A549 (cell line): ENCODE results near the gene SORCS2. TPM values are rescaled to one million over a fixed set of nuclear protein-coding genes. Genes with fewer than 3 reads are reported as not detected.

Experiments used
- ATAC-seq, 2 experiments: fragments of 200-7000 bp in 1 of 2; fragments of >200 bp in 1 of 2; cut with Nextera tagmentation in 1 of 2; cut with Tn5 transposase in 1 of 2; 3 replicates each; pipeline versions ENCODE4 v1.8.0 to v1.9.1; 2018 to 2020; ENCODE audit warnings: mild to moderate bottlenecking in 1 of 2, moderate library complexity in 1 of 2
- CTCF ChIA-PET: fragments of 300-600 bp; sonication (Branson Sonifier 250); formaldehyde crosslinking; extraction: SDS; loops from one replicate; lab custom pipeline; 2021; ENCODE audit warnings: antibody characterized with exemption, inconsistent platforms; lab: Yijun Ruan, JAX
- POLR2A ChIA-PET: fragments of 350-600 bp; formaldehyde crosslinking; extraction: SDS; loops from one replicate; lab custom pipeline; 2021; ENCODE audit warnings: antibody characterized with exemption, inconsistent platforms; lab: Yijun Ruan, JAX
- DNase-seq, 2 experiments: peaks; one replicate each; pipeline versions ENCODE4 v3.0.0 to v3.0.0-alpha.2; 2011 to 2016; ENCODE audit warnings: low read depth in 1 of 2, low spot score in 1 of 2
- FAIRE-seq: peaks from 2 replicates; lab custom pipeline; 2011; peaks lifted over from hg19 to GRCh38; lab: Jason Lieb, UNC
- H3K27ac ChIP-seq, 2 experiments: fragments of >200 bp; sonication (Bioruptor Twin); formaldehyde crosslinking; 3 replicates each; pipeline ENCODE4 v1.5.1; 2016 to 2017
- H3K4me1 ChIP-seq: fragments of >200 bp; sonication (Bioruptor Twin); formaldehyde crosslinking; 3 replicates; pipeline ENCODE4 v1.6.1; 2016
- H3K4me2 ChIP-seq: fragments of >200 bp; sonication (Bioruptor Twin); formaldehyde crosslinking; 3 replicates; pipeline ENCODE4 v1.6.1; 2016
- H3K4me3 ChIP-seq: fragments of >200 bp; sonication (Bioruptor Twin); formaldehyde crosslinking; 3 replicates; pipeline ENCODE4 v1.5.1; 2016
- H3K9me3 ChIP-seq: fragments of >200 bp; sonication (Bioruptor Twin); formaldehyde crosslinking; 3 replicates; pipeline ENCODE4 v1.6.1; 2016
- ATOH8 ChIP-seq: fragments of 250-450 bp; sonication (Bioruptor Pico); IDR thresholded peaks from 2 replicates; pipeline ENCODE4 v1.5.0; 2020; ENCODE audit warnings: low read depth, mild to moderate bottlenecking, moderate library complexity
- CEBPB ChIP-seq, 2 experiments: fragments of >200 bp in 1 of 2; sonication (Bioruptor Twin) in 1 of 2; formaldehyde crosslinking in 1 of 2; IDR thresholded peaks; 2 replicates each; pipeline ENCODE4 v1.6.1; 2012 to 2016
- CHD2 ChIP-seq: fragments of 150-350 bp; IDR thresholded peaks from 2 replicates; pipeline ENCODE4 v1.6.1; 2014; ENCODE audit warnings: low read length; ENCODE audit not compliant: partially characterized antibody
- ELK1 ChIP-seq: fragments of 150-350 bp; IDR thresholded peaks from 2 replicates; pipeline ENCODE4 v1.6.1; 2014; ENCODE audit warnings: low read depth, mild to moderate bottlenecking, low read length
- HDAC2 ChIP-seq: fragments of 200-600 bp; sonication (generic); IDR thresholded peaks from 2 replicates; pipeline ENCODE4 v1.6.1; 2016
- HEYL ChIP-seq: fragments of 250-450 bp; sonication (Bioruptor Pico); IDR thresholded peaks from 2 replicates; pipeline ENCODE4 v1.8.0; 2021; ENCODE audit warnings: mild to moderate bottlenecking, moderate library complexity
- HOXB5 ChIP-seq: fragments of 250-450 bp; sonication (Bioruptor Pico); IDR thresholded peaks from 2 replicates; pipeline ENCODE4 v1.5.0; 2020; ENCODE audit warnings: mild to moderate bottlenecking, moderate library complexity
- JUN ChIP-seq, 2 experiments: fragments of >200 bp; sonication (Bioruptor Twin); formaldehyde crosslinking; IDR thresholded peaks; 2 replicates in 1 of 2; 3 replicates in 1 of 2; pipeline ENCODE4 v1.6.1; 2016 to 2017
- KDM1A ChIP-seq: fragments of 200-600 bp; sonication (generic); IDR thresholded peaks from 2 replicates; pipeline ENCODE4 v1.6.1; 2016; ENCODE audit warnings: low read depth, mild to moderate bottlenecking
- KDM5A ChIP-seq: fragments of 200-600 bp; sonication (generic); IDR thresholded peaks from 2 replicates; pipeline ENCODE4 v1.6.1; 2016; ENCODE audit warnings: antibody characterized with exemption, mild to moderate bottlenecking
- NFE2L2 ChIP-seq: fragments of 150-350 bp; conservative IDR thresholded peaks from 2 replicates; pipeline ENCODE4 v1.6.1; 2014; ENCODE audit warnings: low read length
- NR3C1 ChIP-seq: fragments of >200 bp; sonication (Bioruptor Twin); formaldehyde crosslinking; IDR thresholded peaks from 3 replicates; pipeline ENCODE4 v1.6.1; 2017
- POLR2AphosphoS2 ChIP-seq: conservative IDR thresholded peaks from 2 replicates; pipeline ENCODE4 v1.6.1; 2012; ENCODE audit warnings: low read length, improper control_type of control experiment, inconsistent platforms
- RAD21 ChIP-seq, 2 experiments: fragments of >200 bp in 1 of 2; sonication (Bioruptor Twin) in 1 of 2; formaldehyde crosslinking in 1 of 2; IDR thresholded peaks in 1 of 2; conservative IDR thresholded peaks in 1 of 2; 2 replicates in 1 of 2; 3 replicates in 1 of 2; pipeline ENCODE4 v1.6.1; 2012 to 2018; ENCODE audit warnings: inconsistent platforms in 1 of 2
- RCOR1 ChIP-seq: fragments of 150-350 bp; IDR thresholded peaks from 2 replicates; pipeline ENCODE4 v1.6.1; 2014; ENCODE audit warnings: antibody characterized with exemption, low read length, low read depth
- SMC3 ChIP-seq: fragments of >200 bp; sonication (Bioruptor Twin); formaldehyde crosslinking; IDR thresholded peaks from 3 replicates; pipeline ENCODE4 v1.6.1; 2018; ENCODE audit warnings: inconsistent platforms
- SREBF2 ChIP-seq: fragments of 450-650 bp; IDR thresholded peaks from 2 replicates; pipeline ENCODE4 v1.6.1; 2014; ENCODE audit warnings: mild to moderate bottlenecking, moderate library complexity
- USF2 ChIP-seq: fragments of 450-650 bp; IDR thresholded peaks from 2 replicates; pipeline ENCODE4 v1.6.1; 2014; ENCODE audit warnings: antibody characterized with exemption
- ZC3H11A ChIP-seq: fragments of 450-650 bp; IDR thresholded peaks from 2 replicates; pipeline ENCODE4 v1.6.1; 2014; ENCODE audit warnings: antibody characterized with exemption, mild to moderate bottlenecking
- ZSCAN20 ChIP-seq: fragments of 250-450 bp; sonication (Bioruptor Pico); IDR thresholded peaks from 2 replicates; pipeline ENCODE4 v1.8.0; 2022; ENCODE audit warnings: mild to moderate bottlenecking, moderate library complexity
- WGBS: methylation state at CpG from one replicate; pipeline ENCODE4 v1.1.6; 2017; ENCODE audit errors: missing lambda C conversion rate; 5-methylcytosine and 5-hydroxymethylcytosine counted together
- polyA plus RNA-seq, 4 experiments: library from polyadenylated mRNA; depleted of rRNA in 3 of 4; stranded (reverse); fragments of >200 nt; fragmentation: RNase III in 1 of 4; extraction: RNeasy Plus Mini Kit Qiagen cat#74134 plus additional on column Dnase treatment in 1 of 4; gene quantifications; 2 replicates in 3 of 4; 3 replicates in 1 of 4; pipeline ENCODE4 v1.2.3, GENCODE V29; 2011 to 2017
- TF ChIP-seq, protein P1 (sequence below): fragments of >200 bp; sonication (Bioruptor Twin); formaldehyde crosslinking; IDR thresholded peaks from 3 replicates; pipeline ENCODE4 v1.6.1; 2016

The SORCS2 gene
- polyA plus RNA-seq, 2 of the 4 experiments (the other 2 are of a cell fraction), result 1.4 to 4.6 TPM

DNA sequence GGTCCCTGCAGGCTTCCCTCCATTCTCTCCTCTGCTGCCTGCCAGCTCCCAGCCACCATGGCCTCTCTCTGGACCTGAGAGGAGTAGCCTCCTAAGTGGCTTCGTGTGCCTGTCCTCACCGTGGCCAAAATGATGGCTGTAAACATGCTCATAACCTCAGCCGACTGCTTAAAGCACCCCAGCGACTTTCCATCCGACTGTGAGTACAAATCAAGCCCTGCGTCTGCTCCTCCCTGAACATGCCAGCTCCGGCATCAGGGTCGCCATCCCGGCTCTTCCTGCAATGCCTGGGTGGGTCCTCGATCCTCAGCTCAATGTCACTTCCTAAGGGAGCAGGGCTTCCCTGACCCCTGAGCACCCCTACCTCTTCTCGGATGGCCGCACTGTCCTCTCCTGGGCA lies 3.3 kb upstream of the SORCS2 start:
- ATAC-seq (no peak), DNase-seq (no peak), FAIRE-seq (no peak)
- ChIA-PET POLR2A (no interaction called here), CTCF (interaction anchor here (0.9 to 5.3 kb wide), 4 partner anchors 106 to 530 kb away, joined by 3 to 44 read pairs (median 4); no protein-coding TSS in a partner anchor)
- TF ChIP-seq, protein P1, sequence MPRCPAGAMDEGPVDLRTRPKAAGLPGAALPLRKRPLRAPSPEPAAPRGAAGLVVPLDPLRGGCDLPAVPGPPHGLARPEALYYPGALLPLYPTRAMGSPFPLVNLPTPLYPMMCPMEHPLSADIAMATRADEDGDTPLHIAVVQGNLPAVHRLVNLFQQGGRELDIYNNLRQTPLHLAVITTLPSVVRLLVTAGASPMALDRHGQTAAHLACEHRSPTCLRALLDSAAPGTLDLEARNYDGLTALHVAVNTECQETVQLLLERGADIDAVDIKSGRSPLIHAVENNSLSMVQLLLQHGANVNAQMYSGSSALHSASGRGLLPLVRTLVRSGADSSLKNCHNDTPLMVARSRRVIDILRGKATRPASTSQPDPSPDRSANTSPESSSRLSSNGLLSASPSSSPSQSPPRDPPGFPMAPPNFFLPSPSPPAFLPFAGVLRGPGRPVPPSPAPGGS, result no peak
- TF ChIP-seq NFE2L2 (no peak), USF2 (no peak), HDAC2 (no peak), POLR2AphosphoS2 (no peak)
- Histone ChIP-seq H3K9me3 (no peaks in the 10 kb centered on the region), H3K27ac (no peak overlapping the region), H3K4me2 (no peak overlapping the region), H3K4me3 (no peak overlapping the region), H3K4me1 (peaks cover 8% of the 10 kb centered on the region; the same call in 2 of the 3 replicates)
- 48% methylated on average over 12 of the region's 12 CpGs for WGBS

DNA sequence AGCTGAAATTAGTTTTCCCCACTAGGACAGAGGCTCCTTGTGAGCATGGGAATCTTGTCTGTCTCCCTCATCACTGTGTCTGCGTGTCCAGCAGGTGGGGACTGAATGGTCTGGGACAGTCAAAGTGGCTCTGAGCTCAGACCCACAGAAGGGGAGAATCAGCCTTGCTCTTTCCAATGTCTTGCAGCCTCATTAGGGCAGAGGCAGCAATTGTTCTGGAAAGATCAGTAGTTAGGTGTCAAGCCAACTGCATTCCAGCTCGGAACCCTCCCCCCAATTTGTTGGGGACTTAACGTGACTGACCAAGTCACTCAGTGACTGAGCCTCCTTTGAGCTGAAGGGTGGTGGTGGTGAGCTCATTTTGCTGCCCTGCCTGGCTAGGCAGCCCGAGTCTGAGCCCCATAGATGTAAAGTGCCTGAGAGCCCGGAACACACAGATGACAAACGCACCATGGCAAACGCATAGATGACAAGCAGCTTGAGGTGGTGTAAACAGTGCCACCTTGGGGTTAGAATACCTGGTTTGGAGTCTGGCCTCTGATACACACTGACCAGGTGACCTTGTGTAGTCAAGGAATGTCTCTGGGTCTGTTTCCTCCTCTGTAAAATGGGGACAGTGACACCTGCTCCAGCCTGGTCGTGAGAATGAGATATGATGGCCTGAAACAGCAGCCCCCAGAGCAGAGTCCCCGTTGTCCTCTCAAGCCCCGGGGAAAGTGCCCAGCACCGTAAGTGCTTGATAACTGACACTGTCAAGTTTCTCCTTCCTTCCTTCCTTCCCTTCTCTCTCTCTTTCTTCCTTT lies 2.7 kb upstream of the SORCS2 start:
- H3K4me3 ChIP-seq, result no peak overlapping the region
- H3K27ac ChIP-seq, result no peak overlapping the region
- FAIRE-seq, result no peak
- H3K4me2 ChIP-seq, result no peak overlapping the region
- H3K9me3 ChIP-seq, result no peaks in the 10 kb centered on the region
- POLR2A ChIA-PET, result no interaction called here
- peak in 1 of 2 experiments; percentile 11 for DNase-seq
- ATAC-seq, result no peak
- H3K4me1 ChIP-seq, result peaks cover 12% of the 10 kb centered on the region; the same call in 2 of the 3 replicates
- CTCF ChIA-PET, result interaction anchor here (0.9 to 5.3 kb wide), 5 partner anchors 106 to 530 kb away, joined by 3 to 44 read pairs (median 3); no protein-coding TSS in a partner anchor
- TF ChIP-seq RAD21 (conservative IDR thresholded peaks at IDR 0.05 in 1 of 2, IDR thresholded peaks at IDR 0.05 in 1 of 2), result no peak
- no peak for TF ChIP-seq ZC3H11A
- TF ChIP-seq NR3C1, result no peak
- no peak for TF ChIP-seq KDM5A
- TF ChIP-seq ATOH8 (CRISPR knock-in tag), result no peak
- TF ChIP-seq CEBPB (IDR thresholded peaks at IDR 0.05), result no peak
- TF ChIP-seq KDM1A, result no peak
- TF ChIP-seq SMC3, result no peak
- no peak for TF ChIP-seq ZSCAN20 (CRISPR knock-in tag)
- no peak for TF ChIP-seq SREBF2
- no peak for TF ChIP-seq NFE2L2
- 27% methylated on average over 11 of the region's 11 CpGs for WGBS

DNA sequence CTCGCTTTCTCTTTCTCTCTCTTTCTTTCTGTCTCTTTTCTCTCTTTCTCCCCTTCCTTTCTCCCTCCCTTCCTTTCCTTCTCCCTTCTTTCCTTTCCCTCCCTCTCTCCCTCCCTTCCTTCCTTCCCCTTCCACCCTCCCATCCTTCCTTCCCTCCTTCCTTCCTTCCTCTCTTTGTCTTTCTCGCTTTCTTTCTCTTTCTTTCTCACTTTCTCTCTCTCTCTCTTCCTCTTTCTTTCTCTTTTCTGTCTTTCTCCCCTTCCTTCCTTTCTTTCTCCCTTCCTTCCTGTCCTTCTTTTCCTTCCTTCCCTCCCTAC lies 2.1 kb upstream of the SORCS2 start:
- DNase-seq, result no peak
- ChIA-PET POLR2A (no interaction called here), CTCF (interaction anchor here (0.8 to 5.3 kb wide), 4 partner anchors 12 to 530 kb away, joined by 3 to 44 read pairs (median 7); no protein-coding TSS in a partner anchor)
- H3K9me3 ChIP-seq, result no peaks in the 10 kb centered on the region
- H3K4me2 ChIP-seq, result no peak overlapping the region
- no peak for TF ChIP-seq ELK1
- TF ChIP-seq RCOR1, result no peak
- TF ChIP-seq CHD2, result no peak
- TF ChIP-seq USF2, result no peak
- no peak for TF ChIP-seq HEYL
- TF ChIP-seq HOXB5 (CRISPR knock-in tag), result no peak
- TF ChIP-seq JUN (IDR thresholded peaks at IDR 0.05), result no peak
- TF ChIP-seq ZC3H11A, result no peak
- no peak for TF ChIP-seq POLR2AphosphoS2
- no peak overlapping the region for H3K4me3 ChIP-seq
- no peak overlapping the region for H3K27ac ChIP-seq
- peaks cover 12% of the 10 kb centered on the region; the same call in 2 of the 3 replicates for H3K4me1 ChIP-seq
- no peak for ATAC-seq
- no peak for FAIRE-seq
- 91% methylated on average over 2 of the region's 2 CpGs for WGBS
